Neural cell (in vitro differentiated cells): ENCODE data around the gene PCDHGC4. TPM values are rescaled to one million over a fixed set of nuclear protein-coding genes. Genes with fewer than 3 reads are reported as not detected.

Experiments
- H2AFZ ChIP-seq: fragments of 200-600, 300-800 bp; sonication (generic), shearing (Covaris generic); 2 replicates; pipeline ENCODE4 v1.6.0; 2014; ENCODE audit warnings: low read depth, mild to moderate bottlenecking, antibody characterized with exemption, low read length, moderate library complexity
- H3F3A ChIP-seq: fragments of 200-600 bp; shearing (Covaris generic); 2 replicates; pipeline ENCODE4 v1.6.1; 2016; ENCODE audit warnings: mild to moderate bottlenecking, moderate library complexity, mixed read lengths, antibody characterized with exemption, low read length; ENCODE audit not compliant: insufficient read depth, poor library complexity, severe bottlenecking
- H3K27ac ChIP-seq: fragments of 200-600, 300-800 bp; sonication (generic), shearing (Covaris generic); 2 replicates; pipeline ENCODE4 v1.5.1; 2014; ENCODE audit warnings: mild to moderate bottlenecking, low read length, moderate library complexity
- H3K27me3 ChIP-seq: fragments of 300-800, 200-600 bp; sonication (generic), shearing (Covaris generic); 2 replicates; pipeline ENCODE4 v1.6.0; 2014; ENCODE audit warnings: mild to moderate bottlenecking, low read depth, low read length, moderate library complexity; ENCODE audit not compliant: insufficient read depth
- H3K36me3 ChIP-seq: fragments of 300-800, 200-600 bp; sonication (generic), shearing (Covaris generic); 2 replicates; pipeline ENCODE4 v1.5.1; 2014; ENCODE audit warnings: mild to moderate bottlenecking, antibody characterized with exemption, low read length, moderate library complexity; ENCODE audit not compliant: insufficient read depth
- H3K4me2 ChIP-seq: fragments of 300-800, 200-600 bp; sonication (generic), shearing (Covaris generic); 2 replicates; pipeline ENCODE4 v1.6.0; 2014; ENCODE audit warnings: mild to moderate bottlenecking, low read length
- H3K4me3 ChIP-seq: fragments of 300-800, 200-600 bp; sonication (generic), shearing (Covaris generic); 2 replicates; pipeline ENCODE4 v1.5.1; 2014; ENCODE audit warnings: mild to moderate bottlenecking, low read length, moderate library complexity
- H3K79me2 ChIP-seq: fragments of 200-600 bp; shearing (Covaris generic); replicated peaks from 2 replicates; pipeline ENCODE4 v1.6.0; 2014; ENCODE audit warnings: mild to moderate bottlenecking, low read length, moderate library complexity; ENCODE audit not compliant: insufficient read depth
- H3K9ac ChIP-seq: fragments of 300-800, 200-600 bp; sonication (generic), shearing (Covaris generic); 2 replicates; pipeline ENCODE4 v1.6.1; 2016; ENCODE audit warnings: mild to moderate bottlenecking, low read length, mixed read lengths
- H3K9me2 ChIP-seq: fragments of 200-600 bp; shearing (Covaris generic); 2 replicates; pipeline ENCODE4 v1.6.1; 2016; ENCODE audit warnings: mild to moderate bottlenecking, low read length, mixed read lengths; ENCODE audit not compliant: insufficient read depth
- H3K9me3 ChIP-seq: fragments of 200-600, 300-800 bp; sonication (generic), shearing (Covaris generic); 2 replicates; pipeline ENCODE4 v1.6.1; 2016; ENCODE audit warnings: mild to moderate bottlenecking, mixed run types, low read length, moderate library complexity, mixed read lengths
- H4K20me1 ChIP-seq: fragments of 200-600 bp; shearing (Covaris generic); 2 replicates; pipeline ENCODE4 v1.6.1; 2016; ENCODE audit warnings: mild to moderate bottlenecking, mixed run types; ENCODE audit not compliant: insufficient read depth
- CTCF ChIP-seq: fragments of 450-650 bp; IDR thresholded peaks from 2 replicates; pipeline ENCODE4 v1.5.1; 2014; ENCODE audit warnings: antibody characterized with exemption, mild to moderate bottlenecking, moderate library complexity; ENCODE audit not compliant: poor library complexity, severe bottlenecking
- EP300 ChIP-seq: fragments of 450-650 bp; conservative IDR thresholded peaks from 2 replicates; pipeline ENCODE4 v1.6.1; 2014; ENCODE audit warnings: antibody characterized with exemption, mild to moderate bottlenecking, moderate library complexity; ENCODE audit not compliant: poor library complexity, severe bottlenecking
- EZH2 ChIP-seq: fragments of 200-600, 300-800 bp; shearing (Covaris generic), sonication (generic); IDR thresholded peaks from 2 replicates; pipeline ENCODE4 v1.6.1; 2014; ENCODE audit warnings: antibody characterized with exemption, low read length, borderline replicate concordance, mild to moderate bottlenecking; ENCODE audit not compliant: insufficient read depth, poor library complexity, severe bottlenecking
- MXI1 ChIP-seq: fragments of 450-650 bp; conservative IDR thresholded peaks from 2 replicates; pipeline ENCODE4 v1.6.1; 2014; ENCODE audit warnings: antibody characterized with exemption, mild to moderate bottlenecking; ENCODE audit not compliant: poor library complexity, severe bottlenecking
- POLR2AphosphoS5 ChIP-seq: IDR thresholded peaks from 2 replicates; pipeline ENCODE4 v1.6.1; 2012
- RAD21 ChIP-seq: fragments of 450-650 bp; conservative IDR thresholded peaks from 2 replicates; pipeline ENCODE4 v1.6.1; 2014; ENCODE audit warnings: antibody characterized with exemption, mild to moderate bottlenecking, moderate library complexity
- REST ChIP-seq: IDR thresholded peaks from 2 replicates; pipeline ENCODE4 v1.6.1; 2012; ENCODE audit warnings: borderline replicate concordance
- SMC3 ChIP-seq: fragments of 450-650 bp; conservative IDR thresholded peaks from 2 replicates; pipeline ENCODE4 v1.6.1; 2014; ENCODE audit warnings: antibody characterized with exemption, mild to moderate bottlenecking, moderate library complexity; ENCODE audit not compliant: poor library complexity
- TAF1 ChIP-seq: IDR thresholded peaks from 2 replicates; pipeline ENCODE4 v1.6.1; 2012; ENCODE audit warnings: low read depth
- polyA plus RNA-seq: library from polyadenylated mRNA; depleted of rRNA; stranded (reverse); fragments of >200 nt; gene quantifications from 2 replicates; pipeline ENCODE4 v1.2.3, GENCODE V29; 2014

PCDHGC4 gene
- polyA plus RNA-seq, 1 donor from 2014 or later: 4.3 TPM

- H2AFZ ChIP-seq: no peak overlapping the region
- no peak overlapping the region for H3K27ac ChIP-seq
- no peak overlapping the region for H3K4me3 ChIP-seq
- H4K20me1 ChIP-seq: no peaks in the 10 kb centered on the region
- no peaks in the 10 kb centered on the region for H3K27me3 ChIP-seq
- H3K4me2 ChIP-seq: no peak overlapping the region
- TF ChIP-seq TAF1 (no peak), REST (no peak), POLR2AphosphoS5 (no peak), CTCF (no peak), RAD21 (no peak), EZH2 (no peak), SMC3 (no peak), EP300 (no peak), MXI1 (no peak)
- H3F3A ChIP-seq: no peaks in the 10 kb centered on the region
- peaks cover 43% of the 10 kb centered on the region for H3K9me3 ChIP-seq
- peaks cover 10% of the 10 kb centered on the region for H3K79me2 ChIP-seq
- peaks cover 30% of the 10 kb centered on the region for H3K36me3 ChIP-seq
- H3K9me2 ChIP-seq: no peaks in the 10 kb centered on the region
- no peak overlapping the region for H3K9ac ChIP-seq
These were observed 6.7 kb downstream of the PCDHGC4 start for GRCh38 chr5:141491323-141492167.

GRCh38 chr5:141492168-141492885, 7.5 kb downstream of the PCDHGC4 start:
- Histone ChIP-seq H3K79me2 (peaks cover 9% of the 10 kb centered on the region), H3K4me2 (no peak overlapping the region), H3K36me3 (peaks cover 26% of the 10 kb centered on the region), H2AFZ (no peak overlapping the region), H3K27ac (no peak overlapping the region), H3K27me3 (no peaks in the 10 kb centered on the region), H4K20me1 (no peaks in the 10 kb centered on the region), H3K9ac (no peak overlapping the region), H3K4me3 (no peak overlapping the region), H3K9me2 (no peaks in the 10 kb centered on the region), H3F3A (no peaks in the 10 kb centered on the region), H3K9me3 (peaks cover 35% of the 10 kb centered on the region)
- TF ChIP-seq EZH2 (no peak), EP300 (no peak), MXI1 (no peak), REST (no peak), POLR2AphosphoS5 (no peak), TAF1 (no peak), SMC3 (no peak), RAD21 (no peak), CTCF (no peak)
